ENCODE measurements around the gene XPOT.

The XPOT gene

GRCh38 chr12:64491718-64492117, 87.5 kb downstream of the XPOT start:
- H3K27ac ChIP-seq (ENCODE audit: poor library complexity, severe bottlenecking) = no peak overlapping the region
- peaks cover 88% of the 10 kb centered on the region for H3K36me3 ChIP-seq (ENCODE audit: low read depth)

GRCh38 chr12:64493513-64493912, 89.3 kb downstream of the XPOT start:
- TF ChIP-seq CTCF (IDR thresholded peaks at IDR 0.05; ENCODE audit: poor library complexity, severe bottlenecking) = no peak
- no peaks in the 10 kb centered on the region for H3K4me1 ChIP-seq (ENCODE audit: insufficient read depth, poor library complexity, severe bottlenecking)
- no peak overlapping the region for H3K27ac ChIP-seq (ENCODE audit: poor library complexity, severe bottlenecking)
- no peaks in the 10 kb centered on the region for H3K9me3 ChIP-seq (ENCODE audit: severe bottlenecking)
- H3K27me3 ChIP-seq (ENCODE audit: insufficient read depth, poor library complexity, severe bottlenecking) = no peaks in the 10 kb centered on the region
- no peak overlapping the region for H3K4me3 ChIP-seq (ENCODE audit: severe bottlenecking)
- H3K36me3 ChIP-seq (ENCODE audit: low read depth) = peaks cover 88% of the 10 kb centered on the region
- DNase-seq (ENCODE audit: low spot score) (no peak), ATAC-seq (ENCODE audit: low read depth) (no peak)

More at GRCh38 chr12:64491718-64492117, 87.5 kb downstream of the XPOT start:
- Histone ChIP-seq H3K4me1 (ENCODE audit: insufficient read depth, poor library complexity, severe bottlenecking) (no peaks in the 10 kb centered on the region), H3K9me3 (ENCODE audit: severe bottlenecking) (no peaks in the 10 kb centered on the region), H3K27me3 (ENCODE audit: insufficient read depth, poor library complexity, severe bottlenecking) (no peaks in the 10 kb centered on the region), H3K4me3 (ENCODE audit: severe bottlenecking) (no peak overlapping the region)
- no peak for TF ChIP-seq CTCF (IDR thresholded peaks at IDR 0.05; ENCODE audit: poor library complexity, severe bottlenecking)
- ATAC-seq (ENCODE audit: low read depth) (no peak), DNase-seq (ENCODE audit: low spot score) (no peak)

- ATAC-seq (ENCODE audit: low read depth) (no peak), DNase-seq (ENCODE audit: low spot score) (no peak)
- Histone ChIP-seq H3K4me1 (ENCODE audit: insufficient read depth, poor library complexity, severe bottlenecking) (no peaks in the 10 kb centered on the region), H3K27ac (ENCODE audit: poor library complexity, severe bottlenecking) (no peak overlapping the region), H3K27me3 (ENCODE audit: insufficient read depth, poor library complexity, severe bottlenecking) (no peaks in the 10 kb centered on the region), H3K4me3 (ENCODE audit: severe bottlenecking) (no peak overlapping the region), H3K9me3 (ENCODE audit: severe bottlenecking) (no peaks in the 10 kb centered on the region), H3K36me3 (ENCODE audit: low read depth) (peaks cover 87% of the 10 kb centered on the region)
- no peak for TF ChIP-seq CTCF (IDR thresholded peaks at IDR 0.05; ENCODE audit: poor library complexity, severe bottlenecking)
These were observed 91.0 kb downstream of the XPOT start for GRCh38 chr12:64494998-64495729.

- H3K27me3 ChIP-seq (ENCODE audit: insufficient read depth, poor library complexity, severe bottlenecking) = no peaks in the 10 kb centered on the region
- peaks cover 85% of the 10 kb centered on the region for H3K36me3 ChIP-seq (ENCODE audit: low read depth)
- H3K4me1 ChIP-seq (ENCODE audit: insufficient read depth, poor library complexity, severe bottlenecking) = no peaks in the 10 kb centered on the region
- ATAC-seq (ENCODE audit: low read depth) (no peak), DNase-seq (ENCODE audit: low spot score) (no peak)
- TF ChIP-seq CTCF (IDR thresholded peaks at IDR 0.05; ENCODE audit: poor library complexity, severe bottlenecking) = no peak
- no peaks in the 10 kb centered on the region for H3K9me3 ChIP-seq (ENCODE audit: severe bottlenecking)
- no peak overlapping the region for H3K4me3 ChIP-seq (ENCODE audit: severe bottlenecking)
- H3K27ac ChIP-seq (ENCODE audit: poor library complexity, severe bottlenecking) = no peak overlapping the region
These were observed 92.7 kb downstream of the XPOT start for GRCh38 chr12:64496839-64497400.

GRCh38 chr12:64497484-64497883, 93.3 kb downstream of the XPOT start:
- Histone ChIP-seq H3K36me3 (ENCODE audit: low read depth) (peaks cover 85% of the 10 kb centered on the region), H3K27ac (ENCODE audit: poor library complexity, severe bottlenecking) (no peak overlapping the region), H3K4me3 (ENCODE audit: severe bottlenecking) (no peak overlapping the region), H3K27me3 (ENCODE audit: insufficient read depth, poor library complexity, severe bottlenecking) (no peaks in the 10 kb centered on the region), H3K4me1 (ENCODE audit: insufficient read depth, poor library complexity, severe bottlenecking) (no peaks in the 10 kb centered on the region), H3K9me3 (ENCODE audit: severe bottlenecking) (no peaks in the 10 kb centered on the region)
- ATAC-seq (ENCODE audit: low read depth) (no peak), DNase-seq (ENCODE audit: low spot score) (no peak)
- no peak for TF ChIP-seq CTCF (IDR thresholded peaks at IDR 0.05; ENCODE audit: poor library complexity, severe bottlenecking)
